ENCODE data around the gene GLCE. TPM values are rescaled to one million over a fixed set of nuclear protein-coding genes. Genes with fewer than 3 reads are reported as not detected.

Gene GLCE
- 27.4 TPM for polyA plus RNA-seq (ENCODE audit: insufficient read length)

DNA sequence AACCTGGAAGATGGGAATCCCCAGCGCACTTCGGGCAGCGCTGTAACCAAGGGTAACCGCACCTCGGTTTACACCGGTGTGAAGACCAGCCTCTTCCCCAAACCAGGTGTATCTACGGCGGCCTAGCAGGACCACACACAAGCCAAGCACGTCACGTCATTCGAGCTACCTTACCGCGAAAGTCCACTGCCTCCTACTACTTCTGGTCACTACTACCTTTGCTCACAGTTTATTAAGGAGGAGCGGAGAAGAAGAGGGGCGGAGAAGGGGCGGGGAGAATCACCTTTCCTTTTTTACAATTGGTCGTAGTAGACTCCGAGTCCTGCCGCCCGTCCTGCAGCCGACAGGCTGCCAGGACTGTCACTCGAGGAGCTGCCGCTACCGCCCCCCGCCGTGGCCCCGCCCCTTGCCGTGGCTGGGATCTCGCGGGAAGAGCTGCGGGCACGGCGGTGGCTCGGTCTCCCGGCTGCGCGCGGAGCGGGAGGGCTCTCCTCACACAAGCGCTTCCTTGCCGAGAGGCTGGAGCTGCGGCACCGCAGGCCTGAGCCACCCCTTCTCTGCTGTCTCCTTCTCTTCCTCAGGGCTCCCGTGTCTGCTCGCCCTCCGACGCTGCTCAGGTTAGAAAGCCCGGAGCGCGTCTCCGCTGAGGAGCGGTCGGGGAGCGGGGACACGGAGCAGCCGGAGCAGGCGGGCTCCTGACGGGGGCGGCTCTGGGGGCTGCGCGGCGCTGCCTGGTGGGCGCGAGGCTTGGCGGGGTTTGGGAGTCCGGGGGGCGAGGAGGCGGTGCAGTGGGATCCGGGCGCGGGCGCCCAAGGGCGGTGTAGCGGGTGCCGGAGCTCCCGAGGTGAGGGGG lies at the start of gene GLCE:
Gene GLCE, plus strand, starts transcription at position 495 of the 853 bp plus-strand sequence. CDS start 95,172 bp downstream, outside the sequence.
- peak; percentile 94 for DNase-seq (ENCODE audit: low read depth)

GRCh38 chr15:69114331-69114928 lies 46.0 kb upstream of the GLCE start:
- no peak for DNase-seq (ENCODE audit: low read depth)

DNA sequence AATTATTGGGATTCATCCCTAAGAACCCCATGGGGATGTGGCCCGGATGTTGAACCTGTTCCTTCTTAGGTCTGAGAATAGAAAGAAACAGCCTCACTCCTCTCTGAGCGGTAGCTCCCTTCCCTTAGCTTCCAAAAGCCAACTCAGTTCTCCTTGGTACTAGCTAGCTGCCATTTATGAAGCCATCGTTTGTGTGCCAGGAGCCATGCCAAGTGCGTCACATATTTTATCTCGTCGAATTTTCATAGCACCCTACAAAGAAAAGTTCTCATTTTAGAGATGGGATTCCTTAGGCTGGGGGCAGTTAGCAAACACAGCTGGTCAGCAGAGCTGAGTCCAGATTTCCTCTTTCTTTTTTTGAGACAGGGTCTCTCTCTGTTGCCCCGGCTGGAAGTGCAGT lies 45.4 kb upstream of the GLCE start:
- no peak for DNase-seq (ENCODE audit: low read depth)

- no peak for DNase-seq (ENCODE audit: low read depth)
These were observed 44.0 kb upstream of the GLCE start for GRCh38 chr15:69116391-69116790.

DNA sequence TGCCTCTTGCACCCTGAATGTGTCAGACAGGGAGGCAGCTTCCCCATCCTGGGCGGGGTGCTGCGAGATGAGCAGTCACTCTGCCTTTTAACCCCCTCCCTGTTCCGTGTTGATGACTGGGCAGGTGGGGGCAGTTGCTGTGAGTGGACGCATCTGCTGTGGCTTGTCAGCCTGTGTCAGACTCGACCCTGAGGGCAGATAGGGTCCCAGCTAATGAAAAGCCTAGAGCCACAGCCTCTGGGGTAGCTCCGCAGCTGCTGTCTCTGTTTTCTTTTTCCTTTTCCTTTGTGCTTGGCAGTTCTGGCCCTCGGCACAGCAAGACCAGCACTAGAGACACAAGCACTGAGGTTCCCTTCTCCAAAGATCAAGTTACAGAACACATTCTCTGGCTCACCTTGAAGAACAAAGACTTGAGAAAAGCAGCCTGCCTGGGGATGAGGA lies 43.0 kb upstream of the GLCE start:
- DNase-seq (ENCODE audit: low read depth): no peak

DNA sequence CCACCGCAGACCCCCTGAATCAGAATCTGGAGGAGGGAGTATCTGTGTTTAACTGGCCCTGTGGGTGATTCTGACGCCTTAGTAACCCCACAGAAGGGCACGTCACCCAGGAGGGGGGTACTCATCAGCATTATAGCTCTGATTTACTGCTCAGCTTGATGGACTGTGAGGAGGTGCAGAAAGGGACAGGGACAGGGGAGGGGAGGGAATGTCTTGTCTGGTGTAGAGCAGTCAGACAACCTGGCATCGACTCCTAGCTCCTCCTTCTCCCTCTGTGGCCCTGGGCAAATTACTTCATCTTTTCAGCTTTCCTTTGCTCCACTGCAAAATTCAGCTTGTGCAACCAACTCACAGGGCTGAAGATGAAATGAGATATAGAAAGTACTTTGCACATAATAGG lies 42.3 kb upstream of the GLCE start:
- DNase-seq (ENCODE audit: low read depth): no peak

DNA sequence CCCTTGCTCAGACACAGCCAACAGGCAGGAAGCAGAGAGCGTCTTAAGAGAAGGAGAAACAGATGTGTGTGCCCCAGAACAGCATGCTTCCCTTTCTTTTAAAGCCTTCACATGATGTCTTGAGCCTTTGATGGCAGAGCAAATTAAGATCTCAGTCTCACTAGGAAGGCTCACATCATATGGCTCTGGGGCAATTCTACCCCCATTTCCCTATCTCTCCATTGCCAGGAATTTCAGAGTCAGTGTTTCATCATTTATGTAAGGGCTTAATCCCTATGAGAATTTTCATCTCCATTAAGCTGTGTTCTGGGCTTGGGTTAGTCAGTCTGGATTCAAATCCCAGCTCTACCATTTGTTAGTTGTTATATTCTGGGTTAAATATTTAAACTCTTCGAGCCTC lies 41.4 kb upstream of the GLCE start:
- no peak for DNase-seq (ENCODE audit: low read depth)

DNA sequence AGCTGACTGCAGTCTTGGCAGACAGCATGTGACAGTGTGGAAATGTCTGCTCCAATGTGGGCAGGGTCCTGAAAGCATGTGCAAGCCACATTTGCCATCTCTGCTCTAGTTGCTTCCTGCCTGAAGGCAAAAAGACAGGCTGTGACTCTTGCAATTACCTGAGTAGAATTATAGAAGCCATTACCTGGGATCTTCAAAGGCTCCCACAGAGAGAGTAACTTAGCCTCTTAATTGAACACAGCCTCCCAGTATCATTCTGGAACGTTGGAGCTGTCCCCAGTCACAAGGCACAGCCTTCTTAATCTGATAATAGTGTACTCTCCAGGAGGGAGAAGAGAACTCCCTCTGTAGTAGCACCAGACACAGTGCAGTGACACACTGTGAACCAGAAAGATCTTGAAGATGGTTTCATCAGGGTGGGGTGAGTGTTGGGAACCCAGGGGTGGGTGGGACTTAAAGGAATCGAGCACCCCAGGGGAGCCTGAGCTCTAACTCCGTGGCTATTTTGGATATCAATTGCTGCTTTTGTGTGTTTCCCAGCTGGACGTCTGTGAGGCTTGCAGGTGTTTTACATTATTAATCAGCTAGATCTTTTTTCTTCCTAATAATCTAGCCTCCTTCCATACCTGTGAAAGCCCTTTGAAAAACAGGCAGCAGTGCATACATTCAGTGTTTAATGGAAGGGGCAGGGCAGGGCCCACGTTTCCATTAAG lies 40.6 kb upstream of the GLCE start:
- DNase-seq (ENCODE audit: low read depth): no peak

DNA sequence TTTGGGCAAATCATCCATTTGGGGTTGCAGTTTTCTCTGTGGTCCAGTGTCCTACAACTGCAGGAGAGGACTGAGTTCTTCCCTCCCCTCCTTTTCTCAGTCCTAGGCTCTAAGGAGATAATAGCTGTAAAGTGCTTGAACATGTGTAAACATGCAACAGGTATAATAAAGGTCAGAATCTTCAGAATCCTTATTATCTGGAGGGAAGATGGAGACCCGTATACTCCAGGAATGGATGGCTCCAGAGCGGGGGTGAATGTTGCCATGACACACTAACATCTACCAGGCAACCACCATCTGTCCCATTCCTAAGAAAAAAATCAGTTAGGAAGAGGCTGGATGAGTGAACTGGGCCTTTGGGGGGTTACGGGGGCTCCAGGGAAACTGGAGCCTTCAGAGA lies 39.7 kb upstream of the GLCE start:
- DNase-seq (ENCODE audit: low read depth): no peak

- DNase-seq (ENCODE audit: low read depth): no peak
These were observed 39.1 kb upstream of the GLCE start for GRCh38 chr15:69121198-69121828.

GRCh38 chr15:69125236-69125635 lies 35.2 kb upstream of the GLCE start:
- no peak for DNase-seq (ENCODE audit: low read depth)

- DNase-seq (ENCODE audit: low read depth): no peak
These were observed 34.4 kb upstream of the GLCE start for GRCh38 chr15:69126054-69126469.

DNA sequence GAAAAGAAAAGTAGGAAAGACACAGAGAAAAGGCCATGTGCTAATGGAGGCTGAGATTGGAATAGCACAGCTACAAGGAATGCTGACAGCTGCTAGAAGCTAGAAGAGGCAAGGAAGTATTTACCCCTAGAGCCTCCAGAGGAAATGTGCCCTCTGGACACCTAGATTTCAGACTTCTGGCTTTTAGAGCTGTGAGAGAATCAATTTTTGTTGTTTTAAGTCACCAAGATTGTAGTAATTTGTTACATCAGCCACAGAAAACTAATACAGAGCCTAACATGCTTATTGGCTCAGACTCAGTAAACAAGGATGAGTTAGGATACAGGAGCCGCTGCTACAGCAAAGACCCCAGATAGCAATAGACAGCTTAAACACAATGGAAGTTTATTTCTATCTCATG lies 33.1 kb upstream of the GLCE start:
- no peak for DNase-seq (ENCODE audit: low read depth)

DNA sequence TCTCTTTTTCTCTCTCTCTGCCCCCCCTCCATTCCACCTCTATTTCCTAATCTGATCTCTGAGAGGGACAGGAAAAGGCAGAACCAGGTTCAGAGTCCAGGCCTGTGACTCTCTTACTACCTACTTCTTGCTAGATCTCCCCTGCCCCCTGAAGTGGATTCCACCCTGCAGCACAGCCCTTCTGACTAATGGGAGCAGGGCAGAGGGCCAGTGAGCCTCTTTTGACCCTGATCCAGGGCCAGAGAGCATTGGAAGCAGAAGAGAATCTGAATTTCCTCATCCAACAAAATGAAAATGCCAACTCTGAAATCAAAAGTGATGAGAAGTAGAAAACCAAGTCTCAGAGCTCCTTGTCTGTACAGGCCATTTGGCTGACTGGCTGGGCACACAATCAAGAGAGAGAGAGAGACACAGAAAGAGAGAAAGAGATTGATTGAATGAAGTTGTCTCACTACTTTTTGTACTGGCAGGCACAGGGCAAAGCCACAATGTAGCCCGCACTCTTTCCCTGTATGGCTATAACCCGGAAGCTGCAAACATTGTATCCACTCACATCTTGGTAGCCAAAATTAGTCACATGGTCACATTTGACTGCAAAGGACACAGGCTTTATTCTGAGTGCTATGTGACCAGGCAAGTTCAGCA lies 31.6 kb upstream of the GLCE start:
- DNase-seq (ENCODE audit: low read depth): no peak

DNA sequence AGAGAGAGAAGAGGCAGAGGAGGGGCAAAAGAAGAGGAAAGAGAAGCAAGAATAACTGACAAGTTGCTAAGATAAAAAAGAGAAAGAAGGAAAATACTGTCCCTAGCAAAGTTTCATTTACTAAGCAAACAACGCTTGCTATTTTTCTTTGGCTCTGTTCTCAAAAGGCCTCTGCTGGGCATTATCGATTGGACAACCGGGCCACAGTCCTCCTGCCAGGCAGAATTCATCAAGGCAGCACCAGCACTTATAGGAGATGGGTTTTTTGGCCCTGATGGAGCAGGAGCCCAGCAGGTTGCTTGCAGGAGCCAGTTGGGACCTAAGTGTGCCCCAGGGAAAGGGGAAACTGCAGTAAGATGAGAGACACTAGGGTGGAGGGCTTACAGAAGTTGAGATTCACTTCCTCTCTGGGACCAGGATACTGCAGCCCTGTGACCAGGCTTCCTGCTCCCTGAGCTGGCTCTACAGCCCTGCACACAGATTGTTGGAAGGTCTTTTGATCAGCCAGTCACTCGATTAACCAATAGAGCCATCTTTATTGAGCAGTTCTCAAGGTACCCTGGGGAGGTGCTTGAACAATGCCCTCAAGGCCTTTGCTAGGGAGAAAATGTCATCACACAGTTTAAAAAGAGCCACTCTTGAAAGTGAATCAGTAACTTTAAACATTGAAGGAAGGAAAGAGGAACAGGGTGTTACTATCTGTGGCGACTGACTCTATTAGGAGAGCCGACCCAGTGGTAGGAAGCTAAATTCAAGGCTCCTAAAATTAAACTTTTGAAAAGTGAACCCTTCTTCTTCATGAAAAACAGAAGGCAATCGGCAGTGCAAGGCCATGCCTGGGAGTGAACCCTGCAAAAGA lies 28.8 kb upstream of the GLCE start:
- no peak for DNase-seq (ENCODE audit: low read depth)

- no peak for DNase-seq (ENCODE audit: low read depth)
These were observed 28.0 kb upstream of the GLCE start for GRCh38 chr15:69132430-69132829.

DNA sequence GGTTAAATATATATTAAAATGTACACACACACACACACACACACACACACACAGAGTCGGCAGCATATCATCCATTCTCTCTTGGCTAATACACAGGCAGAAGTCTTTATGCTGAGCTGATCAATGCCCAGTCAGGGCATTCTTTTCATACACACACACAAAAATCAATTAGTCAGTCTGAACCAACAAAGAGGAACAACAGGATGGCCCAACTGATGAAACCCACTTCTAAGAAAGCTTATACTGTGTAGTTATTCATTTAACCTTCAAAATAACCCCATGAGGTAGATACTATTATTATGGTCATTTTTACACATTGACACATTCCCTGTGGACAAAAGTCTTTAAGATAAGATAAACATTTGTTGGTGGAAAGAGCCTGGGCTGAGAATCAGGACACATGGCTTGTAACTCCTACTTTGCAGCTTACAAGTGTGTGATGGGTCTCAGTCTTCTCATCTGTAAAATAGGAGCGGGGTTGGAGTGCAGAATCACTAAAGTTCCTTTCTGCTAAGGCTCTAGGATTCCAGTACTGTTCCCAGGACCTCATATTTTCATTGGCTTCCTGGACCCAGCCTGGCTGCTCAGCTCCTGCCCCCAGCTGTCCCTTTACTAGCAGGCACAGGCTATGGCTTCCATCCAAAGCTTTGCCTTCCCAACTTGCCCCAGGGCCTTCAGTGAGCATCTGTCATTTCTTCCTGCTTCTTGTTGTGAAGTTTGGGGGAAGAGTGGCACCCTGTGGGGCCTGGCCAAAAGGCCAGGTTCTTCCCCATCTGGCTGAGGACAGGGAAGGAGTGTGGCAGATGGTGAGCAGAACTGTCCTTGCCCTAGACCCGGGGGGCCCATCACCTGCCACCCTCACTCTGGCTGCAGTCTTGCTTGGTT lies 27.2 kb upstream of the GLCE start:
- no peak for DNase-seq (ENCODE audit: low read depth)

DNA sequence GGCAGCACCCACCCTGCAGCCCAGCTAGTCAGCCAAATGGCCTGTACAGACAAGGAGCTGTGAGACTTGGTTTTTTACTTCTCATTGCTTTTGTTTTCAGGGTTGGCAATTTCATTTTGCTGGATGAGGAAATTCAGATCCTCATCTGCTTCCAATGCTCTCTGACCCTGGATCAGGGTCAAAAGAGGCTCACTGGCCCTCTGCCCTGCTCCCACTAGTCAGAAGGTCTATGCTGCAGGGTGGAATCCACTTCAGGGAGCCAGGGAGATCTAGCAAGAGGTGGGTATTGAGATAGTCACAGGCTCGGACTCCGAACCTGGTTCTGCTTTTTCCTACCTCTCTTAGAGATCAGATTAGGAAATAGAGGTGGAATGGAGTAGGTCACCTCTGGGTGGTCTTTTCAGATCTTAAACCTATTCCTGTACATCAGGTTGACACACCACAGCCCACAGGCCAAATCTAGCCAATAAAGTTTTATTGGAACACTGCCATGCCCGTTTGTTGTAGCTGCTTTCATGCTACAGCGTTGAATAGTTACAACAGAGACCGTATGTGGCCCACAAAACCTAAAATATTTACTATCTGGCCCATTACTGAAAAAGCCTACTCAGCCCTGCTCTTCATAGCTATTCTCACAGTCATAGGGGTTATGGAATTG lies 26.4 kb upstream of the GLCE start:
- no peak for DNase-seq (ENCODE audit: low read depth)

DNA sequence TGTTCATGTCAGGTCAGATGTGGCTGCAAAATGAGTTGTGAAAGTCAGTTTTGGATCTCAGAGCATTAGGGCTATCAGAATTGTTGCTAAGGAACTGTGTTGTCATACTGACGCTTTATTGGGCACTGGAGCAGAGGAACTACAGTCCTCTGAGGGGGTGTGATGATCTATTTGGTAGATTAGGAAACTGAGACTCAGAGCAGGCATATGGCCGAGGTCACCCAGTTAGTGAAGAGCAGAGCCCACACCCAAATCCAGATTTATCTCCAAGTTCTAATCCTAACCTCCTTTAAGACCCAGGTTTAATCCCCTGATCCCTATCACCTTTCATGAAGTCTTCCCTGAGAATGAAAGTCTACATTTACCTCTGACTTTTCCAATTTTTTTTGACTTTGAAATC lies 25.6 kb upstream of the GLCE start:
- DNase-seq (ENCODE audit: low read depth): no peak
